PFSK-1 (cell line): ENCODE results near the gene TMEM243.

Experiments used
- FOXP2 ChIP-seq: optimal IDR thresholded peaks from 2 replicates; pipeline ENCODE3; 2011; ENCODE audit warnings: borderline replicate concordance, control low read depth, inconsistent platforms; ENCODE audit not compliant: insufficient read depth; ENCODE audit errors: extremely low read length, extremely low read depth
- POLR2AphosphoS5 ChIP-seq: IDR thresholded peaks from 2 replicates; pipeline ENCODE4 v1.6.1; 2012; ENCODE audit warnings: low read depth, mild to moderate bottlenecking, control low read depth, low read length, moderate library complexity
- SIN3A ChIP-seq: IDR thresholded peaks from 2 replicates; pipeline ENCODE4 v1.6.1; 2012; ENCODE audit warnings: mild to moderate bottlenecking, low read length, moderate library complexity, borderline replicate concordance; ENCODE audit not compliant: insufficient read depth
- TAF1 ChIP-seq: IDR thresholded peaks from 2 replicates; pipeline ENCODE4 v1.6.1; 2012; ENCODE audit warnings: low read length, control low read depth, borderline replicate concordance; ENCODE audit not compliant: insufficient read depth
- TF ChIP-seq, protein P1 (sequence below), 2 experiments: IDR thresholded peaks; 2 replicates each; pipeline versions ENCODE4 v1.6.1 to v1.8.0; 2011 to 2012; ENCODE audit warnings: low read depth in 2 of 2, low read length in 2 of 2, control low read depth in 1 of 2, inconsistent platforms in 1 of 2, mild to moderate bottlenecking in 1 of 2, moderate library complexity in 1 of 2; ENCODE audit not compliant: insufficient read depth in 1 of 2

Gene TMEM243

DNA sequence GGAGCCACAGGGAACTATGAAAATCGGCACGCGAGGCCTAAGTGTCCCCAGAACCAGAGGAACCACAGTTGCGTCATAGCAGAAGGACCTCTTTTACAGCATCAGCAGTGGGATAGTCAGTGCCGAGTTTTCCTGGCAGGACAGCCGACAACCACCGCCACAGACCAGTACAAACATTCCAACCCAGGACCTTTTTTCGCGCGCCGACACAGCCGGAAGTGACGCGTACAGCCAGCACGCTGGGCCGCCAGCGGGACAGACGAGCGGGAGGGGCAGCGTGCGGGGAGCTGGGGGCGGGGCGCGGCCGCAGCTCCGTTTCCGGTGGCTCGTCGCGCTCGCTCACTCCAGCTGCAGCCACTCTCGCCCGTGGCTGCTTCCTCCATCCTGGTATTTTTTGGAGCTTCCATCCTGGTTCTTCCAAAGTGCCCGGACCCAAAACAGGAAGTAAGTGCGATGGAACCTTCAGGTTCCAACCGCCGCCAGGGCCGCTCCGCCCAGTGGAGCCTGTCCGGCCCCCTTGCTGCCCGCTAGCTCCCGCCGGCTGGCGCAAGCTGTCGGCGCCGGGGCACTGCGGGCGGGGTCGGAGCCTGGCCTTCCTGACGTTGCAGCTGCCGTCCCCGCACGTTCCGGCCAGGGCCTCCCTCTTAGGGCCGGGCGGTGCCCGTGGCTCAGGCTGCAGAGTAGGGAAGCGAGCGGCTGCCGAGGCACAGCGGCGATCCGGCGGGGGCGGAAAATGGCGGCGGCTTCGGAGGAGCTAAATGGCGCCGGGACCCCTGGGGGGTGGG is 67.2 kb downstream of the TMEM243 start, which contains the start of gene DMTF1:
Gene DMTF1, plus strand, starts transcription at position 342 of the 785 bp plus-strand sequence. CDS start 12,489 bp downstream, outside the sequence.
- TF ChIP-seq, protein P1, sequence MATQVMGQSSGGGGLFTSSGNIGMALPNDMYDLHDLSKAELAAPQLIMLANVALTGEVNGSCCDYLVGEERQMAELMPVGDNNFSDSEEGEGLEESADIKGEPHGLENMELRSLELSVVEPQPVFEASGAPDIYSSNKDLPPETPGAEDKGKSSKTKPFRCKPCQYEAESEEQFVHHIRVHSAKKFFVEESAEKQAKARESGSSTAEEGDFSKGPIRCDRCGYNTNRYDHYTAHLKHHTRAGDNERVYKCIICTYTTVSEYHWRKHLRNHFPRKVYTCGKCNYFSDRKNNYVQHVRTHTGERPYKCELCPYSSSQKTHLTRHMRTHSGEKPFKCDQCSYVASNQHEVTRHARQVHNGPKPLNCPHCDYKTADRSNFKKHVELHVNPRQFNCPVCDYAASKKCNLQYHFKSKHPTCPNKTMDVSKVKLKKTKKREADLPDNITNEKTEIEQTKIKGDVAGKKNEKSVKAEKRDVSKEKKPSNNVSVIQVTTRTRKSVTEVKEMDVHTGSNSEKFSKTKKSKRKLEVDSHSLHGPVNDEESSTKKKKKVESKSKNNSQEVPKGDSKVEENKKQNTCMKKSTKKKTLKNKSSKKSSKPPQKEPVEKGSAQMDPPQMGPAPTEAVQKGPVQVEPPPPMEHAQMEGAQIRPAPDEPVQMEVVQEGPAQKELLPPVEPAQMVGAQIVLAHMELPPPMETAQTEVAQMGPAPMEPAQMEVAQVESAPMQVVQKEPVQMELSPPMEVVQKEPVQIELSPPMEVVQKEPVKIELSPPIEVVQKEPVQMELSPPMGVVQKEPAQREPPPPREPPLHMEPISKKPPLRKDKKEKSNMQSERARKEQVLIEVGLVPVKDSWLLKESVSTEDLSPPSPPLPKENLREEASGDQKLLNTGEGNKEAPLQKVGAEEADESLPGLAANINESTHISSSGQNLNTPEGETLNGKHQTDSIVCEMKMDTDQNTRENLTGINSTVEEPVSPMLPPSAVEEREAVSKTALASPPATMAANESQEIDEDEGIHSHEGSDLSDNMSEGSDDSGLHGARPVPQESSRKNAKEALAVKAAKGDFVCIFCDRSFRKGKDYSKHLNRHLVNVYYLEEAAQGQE (IDR thresholded peaks at IDR 0.05; ENCODE audit: insufficient read depth in 1 of 2, low read depth in 2 of 2, low read length in 2 of 2): 0 out of 4 replicates have a peak, but pooled peaks of 1 of the 2 experiments have one; percentile 21
- TF ChIP-seq FOXP2 (peak; percentile 63), POLR2AphosphoS5 (peak; percentile 86), SIN3A (no peak; the same call in 1 of the 2 replicates), TAF1 (peak; percentile 77; the same call in 1 of the 2 replicates)

DNA sequence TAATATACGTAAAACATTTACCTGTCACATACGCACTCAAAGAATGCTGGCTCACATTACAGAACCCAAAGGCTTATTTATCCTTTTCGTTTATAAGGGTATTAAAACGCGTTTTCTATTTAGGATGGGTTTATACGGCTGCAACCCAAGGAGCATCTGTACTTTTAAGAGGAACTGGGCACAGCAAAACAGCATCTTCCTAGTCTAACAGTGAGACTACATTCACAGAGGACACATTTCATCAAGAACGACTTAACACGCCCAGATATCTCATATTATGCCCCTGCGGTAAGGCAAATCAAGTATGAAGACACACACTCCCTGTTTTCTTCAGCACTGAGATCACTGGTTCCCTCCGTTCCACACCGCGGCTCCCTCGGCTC is 67.8 kb downstream of the TMEM243 start:
- TF ChIP-seq SIN3A (0 out of 2 replicates have a peak, but pooled peaks have one; percentile 6), TAF1 (no peak), FOXP2 (no peak), POLR2AphosphoS5 (no peak)
- TF ChIP-seq, protein P1 (IDR thresholded peaks at IDR 0.05; ENCODE audit: insufficient read depth in 1 of 2, low read depth in 2 of 2, low read length in 2 of 2): no peak

DNA sequence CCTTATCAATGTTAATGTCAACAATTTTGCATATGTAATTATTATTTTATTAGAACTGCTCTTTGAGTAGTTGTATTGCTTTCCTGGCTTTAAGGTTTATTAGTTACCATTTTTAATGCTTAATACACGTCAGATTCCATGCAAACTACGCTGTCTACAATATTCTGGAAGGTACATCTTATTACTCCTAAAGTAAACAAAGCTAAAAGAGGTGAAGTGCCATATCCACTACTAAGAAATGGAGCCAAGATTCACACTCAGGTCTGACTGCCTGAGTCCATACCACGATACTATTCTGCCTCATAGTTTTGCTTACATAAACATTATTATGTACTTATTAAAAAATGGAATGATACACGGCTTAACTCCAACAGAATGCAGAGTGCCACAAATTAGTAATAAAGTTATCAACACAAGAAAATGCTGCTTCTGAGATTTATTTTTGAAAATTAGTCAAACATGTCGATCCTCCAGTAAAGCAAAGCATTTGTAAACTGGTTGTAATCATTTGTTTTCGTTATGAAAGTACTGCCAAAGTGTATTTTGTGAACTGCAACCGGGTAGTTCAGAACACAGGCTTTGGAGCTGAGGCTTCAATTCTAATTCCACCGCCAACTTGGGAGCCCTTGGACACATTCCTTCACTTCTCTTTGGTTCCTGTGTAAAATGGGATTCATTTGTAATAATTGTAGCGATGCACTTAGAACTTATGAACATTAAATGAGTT is 68.4 kb downstream of the TMEM243 start:
- TF ChIP-seq POLR2AphosphoS5 (no peak), SIN3A (no peak), TAF1 (no peak), FOXP2 (no peak)
- TF ChIP-seq, protein P1 (IDR thresholded peaks at IDR 0.05; ENCODE audit: insufficient read depth in 1 of 2, low read depth in 2 of 2, low read length in 2 of 2): no peak

DNA sequence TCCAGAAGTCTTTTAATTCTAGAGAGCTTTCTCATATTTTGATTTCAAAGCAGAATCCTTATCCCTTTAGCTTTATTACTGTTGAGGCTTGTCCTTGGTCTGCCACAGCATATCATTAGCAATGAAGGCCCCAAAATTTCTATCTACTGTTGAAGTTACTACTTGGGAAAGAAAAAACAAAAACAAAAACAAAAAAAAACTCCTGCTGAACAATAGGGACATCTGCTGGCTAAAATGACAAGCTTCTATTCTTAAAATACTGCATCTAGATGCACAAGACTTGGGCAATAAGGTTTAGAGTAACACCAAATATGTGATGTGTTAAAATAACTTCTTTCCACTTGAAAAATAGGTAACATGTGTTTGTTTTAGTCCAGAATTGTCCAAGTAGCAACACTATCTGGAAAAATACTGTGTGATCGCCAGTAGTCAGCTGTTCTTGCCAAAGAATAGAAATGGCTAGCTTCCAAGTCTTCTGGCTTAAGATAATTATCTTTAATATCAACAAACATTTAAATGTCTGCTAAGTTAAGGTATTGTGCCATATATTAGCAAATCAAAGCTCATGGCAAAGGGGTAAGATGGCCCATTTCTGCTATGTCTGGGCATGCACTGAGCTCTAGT is 71.1 kb downstream of the TMEM243 start:
- no peak for TF ChIP-seq POLR2AphosphoS5
- TF ChIP-seq SIN3A: no peak
- no peak for TF ChIP-seq FOXP2
- TF ChIP-seq, protein P1 (IDR thresholded peaks at IDR 0.05; ENCODE audit: insufficient read depth in 1 of 2, low read depth in 2 of 2, low read length in 2 of 2): no peak
- no peak for TF ChIP-seq TAF1
